ENCODE results near the gene CATSPER4. TPM values are rescaled to one million over a fixed set of nuclear protein-coding genes. Genes with fewer than 3 reads are reported as not detected.

The CATSPER4 gene
- total RNA-seq, 1 donor from 2014 or later = not detected

GRCh38 chr1:26177182-26177684 lies 13.2 kb upstream of the CATSPER4 start, which contains the start of gene CNKSR1:
Gene CNKSR1, plus strand, starts transcription at chr1:26177491. Its CDS starts 57 bp downstream, at chr1:26177548.
- peak within 1 kb of the TSS; percentile 44 for H3K4me3 ChIP-seq
- no peaks in the 10 kb centered on the region for H3K36me3 ChIP-seq
- DNase-seq (peak; percentile 92), ATAC-seq (peak; percentile 98)
- no peaks in the 10 kb centered on the region for H3K9me3 ChIP-seq
- intact Hi-C loops (cut with DNase I) = no loop called here
- no peaks in the 10 kb centered on the region for H3K27me3 ChIP-seq
- TF ChIP-seq, protein P1, sequence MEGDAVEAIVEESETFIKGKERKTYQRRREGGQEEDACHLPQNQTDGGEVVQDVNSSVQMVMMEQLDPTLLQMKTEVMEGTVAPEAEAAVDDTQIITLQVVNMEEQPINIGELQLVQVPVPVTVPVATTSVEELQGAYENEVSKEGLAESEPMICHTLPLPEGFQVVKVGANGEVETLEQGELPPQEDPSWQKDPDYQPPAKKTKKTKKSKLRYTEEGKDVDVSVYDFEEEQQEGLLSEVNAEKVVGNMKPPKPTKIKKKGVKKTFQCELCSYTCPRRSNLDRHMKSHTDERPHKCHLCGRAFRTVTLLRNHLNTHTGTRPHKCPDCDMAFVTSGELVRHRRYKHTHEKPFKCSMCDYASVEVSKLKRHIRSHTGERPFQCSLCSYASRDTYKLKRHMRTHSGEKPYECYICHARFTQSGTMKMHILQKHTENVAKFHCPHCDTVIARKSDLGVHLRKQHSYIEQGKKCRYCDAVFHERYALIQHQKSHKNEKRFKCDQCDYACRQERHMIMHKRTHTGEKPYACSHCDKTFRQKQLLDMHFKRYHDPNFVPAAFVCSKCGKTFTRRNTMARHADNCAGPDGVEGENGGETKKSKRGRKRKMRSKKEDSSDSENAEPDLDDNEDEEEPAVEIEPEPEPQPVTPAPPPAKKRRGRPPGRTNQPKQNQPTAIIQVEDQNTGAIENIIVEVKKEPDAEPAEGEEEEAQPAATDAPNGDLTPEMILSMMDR (IDR thresholded peaks at IDR 0.05) = peak; percentile 21
- no peaks in the 10 kb centered on the region for H3K4me1 ChIP-seq
- peak within 1 kb of the TSS; percentile 69 for H3K27ac ChIP-seq

GRCh38 chr1:26180010-26180506 lies 10.3 kb upstream of the CATSPER4 start:
- no peaks in the 10 kb centered on the region for H3K36me3 ChIP-seq
- TF ChIP-seq, protein P1 (IDR thresholded peaks at IDR 0.05) = no peak
- no peaks in the 10 kb centered on the region for H3K9me3 ChIP-seq
- H3K4me1 ChIP-seq = no peaks in the 10 kb centered on the region
- DNase-seq (no peak), ATAC-seq (no peak)
- H3K4me3 ChIP-seq = no peak overlapping the region
- H3K27ac ChIP-seq = no peak overlapping the region
- no peaks in the 10 kb centered on the region for H3K27me3 ChIP-seq
- intact Hi-C loops (cut with DNase I) = no loop called here

GRCh38 chr1:26181586-26182382 lies 8.6 kb upstream of the CATSPER4 start:
- Histone ChIP-seq H3K27me3 (no peaks in the 10 kb centered on the region), H3K9me3 (no peaks in the 10 kb centered on the region), H3K4me1 (no peaks in the 10 kb centered on the region), H3K27ac (no peak overlapping the region), H3K4me3 (no peak overlapping the region), H3K36me3 (no peaks in the 10 kb centered on the region)
- intact Hi-C loops (cut with DNase I) = no loop called here
- TF ChIP-seq, protein P1 (IDR thresholded peaks at IDR 0.05) = no peak
- DNase-seq = no peak
- ATAC-seq = no peak

DNA sequence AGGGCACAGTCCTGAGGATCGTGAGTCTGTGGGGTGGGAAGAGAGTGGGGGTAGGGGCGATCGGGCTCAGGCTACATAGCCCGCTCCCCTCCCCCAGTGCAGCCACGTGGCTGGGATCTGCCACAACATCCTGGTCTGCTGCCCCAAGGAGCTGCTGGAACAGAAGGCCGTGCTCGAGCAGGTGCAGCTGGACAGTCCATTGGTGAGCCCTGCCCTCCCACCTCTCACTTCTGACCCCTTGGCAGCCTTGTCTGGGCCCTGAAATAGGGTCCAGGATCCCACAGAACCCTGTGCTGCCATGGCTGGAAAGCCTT lies 8.1 kb upstream of the CATSPER4 start:
- intact Hi-C loops (cut with DNase I) = no loop called here
- Histone ChIP-seq H3K27me3 (no peaks in the 10 kb centered on the region), H3K9me3 (no peaks in the 10 kb centered on the region), H3K4me3 (no peak overlapping the region), H3K36me3 (no peaks in the 10 kb centered on the region), H3K4me1 (no peaks in the 10 kb centered on the region), H3K27ac (no peak overlapping the region)
- ATAC-seq (no peak), DNase-seq (no peak)
- TF ChIP-seq, protein P1 (IDR thresholded peaks at IDR 0.05) = no peak

DNA sequence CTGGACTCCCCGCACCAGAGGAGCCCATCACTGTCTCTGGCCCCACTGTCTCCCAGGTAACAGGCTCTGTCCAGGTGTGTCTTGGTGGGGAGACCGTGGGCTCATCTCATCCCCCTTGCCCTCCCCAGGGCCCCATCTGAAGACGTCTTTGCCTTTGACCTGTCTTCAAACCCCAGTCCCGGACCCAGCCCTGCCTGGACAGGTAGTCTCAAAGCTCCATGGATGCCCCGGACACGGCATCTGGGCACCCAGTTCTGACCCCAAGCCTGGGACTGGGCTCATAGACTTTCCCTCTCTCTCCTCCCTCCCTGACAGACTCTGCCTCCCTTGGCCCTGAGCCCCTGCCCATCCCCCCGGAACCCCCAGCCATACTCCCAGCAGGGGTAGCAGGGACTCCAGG lies 6.3 kb upstream of the CATSPER4 start:
- ATAC-seq = no peak
- no peak for DNase-seq
- Histone ChIP-seq H3K9me3 (no peaks in the 10 kb centered on the region), H3K27me3 (no peaks in the 10 kb centered on the region), H3K4me3 (no peak overlapping the region), H3K27ac (no peak overlapping the region), H3K4me1 (no peaks in the 10 kb centered on the region), H3K36me3 (no peaks in the 10 kb centered on the region)
- TF ChIP-seq, protein P1 (IDR thresholded peaks at IDR 0.05) = no peak
- intact Hi-C loops (cut with DNase I) = no loop called here

Data from upper lobe of right lung (tissue), 1 donor.